ENCODE results near the gene HOXA7. TPM values are rescaled to one million over a fixed set of nuclear protein-coding genes. Genes with fewer than 3 reads are reported as not detected.
A peak's percentile ranks its signal among the peaks of the same experiment; 100 is the strongest.

HOXA7 gene
- total and polyA plus RNA-seq, 2 donors (not counting 1 experiment from before 2014, with no cell fraction given) = 0.37 TPM; not detected in 1

GRCh38 chr7:27130540-27131389, 25.7 kb downstream of the HOXA7 start, which contains the start of gene HOXA4:
TSS of gene HOXA4 (minus strand) at chr7:27130757. CDS start at chr7:27130733, 24 bp downstream.
- Mint-ChIP-seq H3K27ac (peak within 1 kb of the TSS; percentile 67), H3K27me3 (peaks cover 65% of the 10 kb centered on the region), H3K4me3 (peak within 1 kb of the TSS; percentile 80), H3K4me1 (no peaks in the 10 kb centered on the region), H3K9me3 (ENCODE audit: insufficient read depth) (peaks cover 2% of the 10 kb centered on the region)
- ChIA-PET CTCF (interaction anchor here (0.9 to 1.3 kb wide), 4 partner anchors 12 to 30 kb away, joined by 3 to 5 read pairs (median 4); partner anchors contain the start of gene HOXA5), POLR2A (no interaction called here)
- Histone ChIP-seq H3K4me3 (ENCODE audit: control extremely low read depth in 1 of 5, extremely low read depth in 1 of 5, insufficient read depth in 1 of 5, low read depth in 2 of 5, low read length in 4 of 5) (peak within 1 kb of the TSS; percentile 48 to 72 (median 58)), H3K27me3 (replicated peaks in 1 of 4; ENCODE audit: control extremely low read depth in 1 of 4, control insufficient read depth in 3 of 4, insufficient read depth in 4 of 4, low read length in 3 of 4) (peaks cover 0 to 22% (median 5%) of the 10 kb centered on the region in 4 experiments), H3K4me1 (ENCODE audit: control insufficient read depth in 2 of 2, insufficient read depth in 2 of 2, low read length in 2 of 2) (no peaks in the 10 kb centered on the region), H4K20me1 (ENCODE audit: control insufficient read depth, insufficient read depth, low read length, poor library complexity, severe bottlenecking) (no peaks in the 10 kb centered on the region), H3K9me3 (ENCODE audit: control extremely low read depth in 1 of 3, control insufficient read depth in 2 of 3, insufficient read depth in 1 of 3, low read length in 2 of 3) (peaks cover 0 to 13% (median 0%) of the 10 kb centered on the region in 3 donors), H3K4me2 (replicated peaks; ENCODE audit: low read depth, low read length, poor library complexity, severe bottlenecking) (peak within 1 kb of the TSS; percentile 74), H3K36me3 (replicated peaks in 1 of 2; ENCODE audit: control extremely low read depth in 1 of 2, control insufficient read depth in 1 of 2, extremely low read depth in 1 of 2, insufficient read depth in 2 of 2, low read length in 1 of 2) (no peaks in the 10 kb centered on the region), H3K79me2 (ENCODE audit: control insufficient read depth, insufficient read depth, low read length) (no peaks in the 10 kb centered on the region), H3K27ac (ENCODE audit: low read length in 2 of 2) (peak within 1 kb of the TSS; percentile 54 to 57), H2AFZ (ENCODE audit: insufficient read depth, low read depth, low read length, poor library complexity, severe bottlenecking) (peak within 1 kb of the TSS; percentile 83), H3K9ac (ENCODE audit: low read length) (peak within 1 kb of the TSS; percentile 71)
- intact Hi-C loops (cut with micrococcal nuclease) = loop anchor here (1.0 kb wide), 2 partner anchors 34 to 266 kb away; partner anchors contain the start of gene SKAP2
- no peak for TF ChIP-seq CTCF (IDR thresholded peaks at IDR 0.05)
- ATAC-seq (ENCODE audit: low read depth) = peak; percentile 93
- DNase-seq = peak; percentile 63
- 32% methylated on average over 45 of the region's 67 CpGs for WGBS (ENCODE audit: insufficient coverage)

Measured in B cell (primary cell).